NOMO-1 treated with dmso at 0.1 percent for 144 hours (cell line): ENCODE data around the gene PRKN.

Experiments
- DNase-seq: peaks from one replicate; lab custom pipeline; 2025; ENCODE audit not compliant: unreplicated experiment; lab: John Stamatoyannopoulos, UW

Gene PRKN

GRCh38 chr6:161376367-161376766 lies 1351.2 kb downstream of the PRKN start:
- no peak for DNase-seq

DNA sequence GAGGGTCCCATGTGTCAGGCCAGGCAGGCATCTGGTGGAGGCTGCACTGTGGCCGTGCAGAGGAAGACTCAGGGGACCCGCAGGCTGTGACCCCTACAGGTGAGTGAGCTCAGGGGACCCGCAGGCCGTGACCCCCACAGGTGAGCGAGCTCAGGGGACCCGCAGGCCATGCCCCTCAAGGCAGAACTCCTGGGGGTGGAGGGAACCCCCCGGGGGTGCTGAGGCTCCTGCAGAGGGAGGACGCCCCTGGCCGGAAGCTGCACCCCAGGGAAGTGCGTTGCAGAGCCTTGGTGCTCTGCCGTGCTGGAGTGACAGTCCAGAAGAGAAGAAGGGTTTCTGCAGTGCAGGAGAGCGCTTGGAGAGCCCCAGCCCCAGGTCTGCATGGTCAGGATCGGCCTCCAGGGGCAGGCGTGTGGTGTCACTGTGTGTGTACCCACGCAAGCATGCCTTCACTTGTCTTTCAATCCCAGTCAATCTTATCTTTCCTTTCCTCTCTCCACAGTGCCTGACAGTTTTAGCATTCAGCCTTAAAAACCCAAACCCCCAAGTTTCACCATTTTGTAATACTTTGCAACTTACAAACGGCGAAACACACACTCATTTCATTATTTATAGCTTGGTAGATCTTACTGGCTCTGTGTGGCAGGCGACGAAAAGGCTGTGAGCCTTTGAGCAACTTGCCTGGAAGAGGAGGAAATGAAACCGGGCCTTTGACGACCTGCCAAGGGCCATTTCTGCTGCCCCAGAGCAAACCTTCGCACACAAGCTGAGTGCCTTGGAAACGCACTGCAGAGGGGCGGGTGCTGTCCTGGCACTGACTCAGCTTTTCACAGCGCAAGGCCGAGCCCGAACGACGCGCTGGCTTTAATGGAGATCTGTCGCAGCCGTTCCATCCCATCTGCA lies 1352.3 kb downstream of the PRKN start:
- DNase-seq, result peak; percentile 98

GRCh38 chr6:161373905-161374451 lies 1353.6 kb downstream of the PRKN start:
- DNase-seq, result peak; percentile 54

DNA sequence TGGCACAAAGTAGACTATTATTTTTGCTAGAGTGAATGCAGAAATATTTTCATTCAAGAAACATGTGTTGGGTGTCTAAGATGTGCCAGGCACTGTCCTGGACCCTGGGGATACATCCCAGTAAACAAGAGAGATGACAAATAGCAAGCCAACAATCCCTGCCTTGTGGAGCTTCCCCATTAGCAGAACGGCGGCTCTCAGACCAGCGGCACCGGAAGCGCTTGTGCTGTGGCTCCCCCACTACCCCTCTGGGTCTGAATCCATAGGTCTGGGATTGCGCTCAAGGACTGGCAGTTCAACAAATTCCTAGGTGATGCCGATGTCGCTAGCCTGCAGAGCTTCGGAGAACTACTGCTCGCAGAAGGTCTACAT lies 1355.2 kb downstream of the PRKN start:
- DNase-seq, result no peak

- DNase-seq, result peak; percentile 62
Measured at GRCh38 chr6:161370880-161371279, 1356.7 kb downstream of the PRKN start.

DNA sequence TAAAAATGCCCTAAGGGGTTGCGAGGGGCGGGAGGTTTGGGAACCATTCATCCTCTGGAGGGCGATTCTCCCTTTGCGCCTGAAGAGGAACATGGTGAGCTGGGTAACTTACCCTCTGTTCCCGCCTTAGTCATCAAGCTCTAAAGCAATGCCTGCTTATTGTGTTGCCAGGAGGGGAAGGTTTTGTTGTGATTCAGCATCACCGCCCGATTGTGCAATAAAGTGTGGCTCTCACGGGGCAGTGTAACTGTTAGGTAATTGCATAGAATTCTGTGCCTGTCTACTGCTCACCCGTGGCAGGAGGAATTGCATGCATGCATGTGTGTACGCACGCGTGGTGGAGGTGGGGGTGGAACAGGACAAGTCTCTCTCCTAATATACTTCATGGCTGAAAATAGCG lies 1358.2 kb downstream of the PRKN start:
- peak; percentile 95 for DNase-seq

GRCh38 chr6:161368514-161368913 lies 1359.1 kb downstream of the PRKN start:
- DNase-seq, result no peak

DNA sequence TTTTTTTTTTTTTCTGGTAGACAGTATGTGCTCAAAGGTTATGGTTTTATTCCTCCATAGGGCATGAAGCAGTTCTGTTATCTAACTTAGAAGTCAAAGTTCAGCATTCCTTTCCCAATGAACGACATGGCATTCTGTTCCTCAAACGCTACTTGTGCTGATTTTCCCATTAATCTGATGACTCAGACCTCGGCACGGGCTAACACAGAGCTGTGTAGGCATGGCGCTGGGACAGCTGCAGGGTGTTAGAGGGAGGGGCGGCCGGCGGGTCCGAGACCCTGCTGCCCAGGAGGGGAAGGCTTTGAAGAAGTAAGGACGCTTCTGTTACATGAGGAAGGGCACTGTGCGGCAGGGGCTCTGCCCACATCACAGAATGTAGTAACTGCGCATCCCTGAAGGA lies 1360.1 kb downstream of the PRKN start:
- no peak for DNase-seq

- DNase-seq, result peak; percentile 83
Measured at GRCh38 chr6:161366301-161366923, 1361.2 kb downstream of the PRKN start.

DNA sequence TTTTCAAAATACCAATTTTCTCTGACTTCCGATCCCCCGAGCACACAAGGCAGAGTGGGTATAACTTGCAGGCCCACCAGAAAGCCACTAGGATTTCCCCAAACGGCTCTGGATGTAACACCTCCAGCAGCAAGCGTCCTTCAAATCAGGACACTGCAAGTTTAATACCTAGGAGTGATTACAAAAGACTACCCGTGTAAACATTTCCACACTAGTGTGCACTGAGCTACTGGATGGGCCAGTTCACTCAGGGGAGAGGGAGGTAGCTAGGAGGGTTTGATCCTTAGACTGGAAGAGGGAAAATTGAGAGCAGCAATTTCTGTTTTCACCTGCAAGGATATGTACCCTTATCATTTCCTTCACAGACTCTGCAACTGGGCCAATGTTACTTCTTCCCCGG lies 1361.9 kb downstream of the PRKN start:
- DNase-seq, result no peak

DNA sequence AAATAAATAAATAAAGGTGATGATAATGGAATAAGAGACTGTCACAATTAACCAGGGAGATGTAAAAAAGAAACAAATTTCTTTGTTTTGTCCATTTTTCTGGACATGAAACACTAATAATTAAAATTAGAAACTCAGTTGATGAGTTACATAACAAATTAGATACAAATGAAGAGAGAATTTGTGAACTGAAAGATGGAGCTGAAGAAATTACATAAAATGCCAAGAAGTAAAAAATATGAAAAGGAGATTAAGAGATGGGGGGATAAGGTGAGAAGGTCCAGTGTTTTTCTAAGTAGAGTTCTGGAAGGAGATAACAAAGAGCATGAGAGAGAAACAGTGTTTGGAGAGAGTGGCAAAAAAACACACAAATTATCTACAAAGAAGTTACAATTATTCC lies 1364.3 kb downstream of the PRKN start:
- DNase-seq, result no peak

GRCh38 chr6:161362266-161362665 lies 1365.3 kb downstream of the PRKN start:
- no peak for DNase-seq

- DNase-seq, result no peak
Measured at GRCh38 chr6:161361529-161361928, 1366.0 kb downstream of the PRKN start.

GRCh38 chr6:161360520-161360919 lies 1367.0 kb downstream of the PRKN start:
- peak; percentile 2 for DNase-seq

- peak; percentile 30 for DNase-seq
Measured at GRCh38 chr6:161359618-161359945, 1368.0 kb downstream of the PRKN start.

- peak; percentile 4 for DNase-seq
Measured at GRCh38 chr6:161356167-161356854, 1371.3 kb downstream of the PRKN start.

- peak; percentile 74 for DNase-seq
Measured at GRCh38 chr6:161355696-161356095, 1371.9 kb downstream of the PRKN start.

GRCh38 chr6:161354956-161355355 lies 1372.6 kb downstream of the PRKN start:
- no peak for DNase-seq

- DNase-seq, result no peak
Measured at GRCh38 chr6:161354276-161354840, 1373.2 kb downstream of the PRKN start.

- DNase-seq, result no peak
Measured at GRCh38 chr6:161353208-161353613, 1374.4 kb downstream of the PRKN start.

- no peak for DNase-seq
Measured at GRCh38 chr6:161351858-161352257, 1375.7 kb downstream of the PRKN start.
